H1 (cell line): ENCODE measurements around the gene TMEM117. TPM values are rescaled to one million over a fixed set of nuclear protein-coding genes. Genes with fewer than 3 reads are reported as not detected.

ENCODE experiments used
- CTCF ChIA-PET: fragments of 300-600 bp; sonication (Branson Sonifier 250); formaldehyde crosslinking; loops from one replicate; lab custom pipeline; 2021; ENCODE audit not compliant: partially characterized antibody; lab: Charles Lee
- POLR2A ChIA-PET: fragments of 300-600 bp; sonication (Branson Sonifier 250); formaldehyde crosslinking; loops from one replicate; lab custom pipeline; 2021; ENCODE audit warnings: inconsistent platforms; ENCODE audit not compliant: partially characterized antibody; lab: Charles Lee
- DNase-seq, 2 experiments: peaks; one replicate each; pipeline versions ENCODE4 v3.0.0 to v3.0.0-alpha.2; 2010 to 2022; ENCODE audit warnings: low spot score in 2 of 2, low read depth in 1 of 2, mixed read lengths in 1 of 2
- FAIRE-seq: peaks from 2 replicates; lab custom pipeline; 2011; peaks lifted over from hg19 to GRCh38; lab: Jason Lieb, UNC
- H2AFZ ChIP-seq: 2 replicates; pipeline ENCODE4 v1.8.1; 2012; ENCODE audit warnings: low read length, inconsistent platforms
- H2AK5ac ChIP-seq: 2 replicates; pipeline ENCODE4 v1.6.1; 2013; ENCODE audit warnings: low read depth, low read length
- H2BK120ac ChIP-seq: replicated peaks from 2 replicates; pipeline ENCODE3; 2013; ENCODE audit warnings: low read depth, low read length, inconsistent platforms
- H2BK12ac ChIP-seq: 2 replicates; pipeline ENCODE4 v1.6.1; 2013; ENCODE audit warnings: low read depth, low read length
- H2BK15ac ChIP-seq: 2 replicates; pipeline ENCODE4 v1.6.1; 2013; ENCODE audit warnings: low read length
- H2BK20ac ChIP-seq: 2 replicates; pipeline ENCODE4 v1.6.1; 2013; ENCODE audit warnings: low read length
- H2BK5ac ChIP-seq: 2 replicates; pipeline ENCODE4 v1.6.1; 2013; ENCODE audit warnings: low read depth, low read length
- H3K14ac ChIP-seq: 2 replicates; pipeline ENCODE4 v1.6.1; 2013; ENCODE audit warnings: inconsistent platforms; ENCODE audit not compliant: insufficient read length
- H3K18ac ChIP-seq: 2 replicates; pipeline ENCODE4 v1.6.1; 2013; ENCODE audit warnings: low read length; ENCODE audit errors: extremely low read depth
- H3K23ac ChIP-seq: 2 replicates; pipeline ENCODE4 v1.6.1; 2013; ENCODE audit warnings: inconsistent platforms; ENCODE audit not compliant: insufficient read length
- H3K23me2 ChIP-seq: 2 replicates; pipeline ENCODE4 v1.6.1; 2013; ENCODE audit warnings: low read depth, low read length
- H3K27ac ChIP-seq: 2 replicates; pipeline ENCODE4 v1.6.1; 2011; ENCODE audit warnings: low read depth, low read length, inconsistent platforms
- H3K27me3 ChIP-seq, 4 experiments: replicated peaks in 1 of 4; 1 replicate in 1 of 4; 2 replicates in 3 of 4; pipeline versions ENCODE4 v1.6.1 to v1.8.1; 2011 to 2013; ENCODE audit warnings: low read length in 3 of 4, mild to moderate bottlenecking in 3 of 4, inconsistent platforms in 2 of 4, mixed read lengths in 2 of 4, moderate library complexity in 1 of 4; ENCODE audit not compliant: control insufficient read depth in 3 of 4, insufficient read depth in 3 of 4; ENCODE audit errors: extremely low read depth in 1 of 4
- H3K36me3 ChIP-seq, 4 experiments: 2 replicates each; pipeline versions ENCODE4 v1.6.1 to v1.8.1; 2011 to 2013; ENCODE audit warnings: mild to moderate bottlenecking in 4 of 4, low read length in 3 of 4, moderate library complexity in 2 of 4, control low read depth in 1 of 4, inconsistent platforms in 1 of 4; ENCODE audit not compliant: insufficient read depth in 4 of 4, control insufficient read depth in 2 of 4
- H3K4ac ChIP-seq: replicated peaks from 2 replicates; pipeline ENCODE3; 2013; ENCODE audit warnings: low read length, low read depth, mixed read lengths, inconsistent platforms; ENCODE audit not compliant: insufficient read length
- H3K4me1 ChIP-seq, 4 experiments: replicated peaks in 1 of 4; 1 replicate in 1 of 4; 2 replicates in 3 of 4; pipeline versions ENCODE4 v1.6.1 to v1.8.1; 2011 to 2013; ENCODE audit warnings: low read length in 3 of 4, inconsistent platforms in 2 of 4, mixed read lengths in 1 of 4; ENCODE audit not compliant: insufficient read depth in 4 of 4, control insufficient read depth in 3 of 4
- H3K4me2 ChIP-seq, 2 experiments: 2 replicates each; pipeline versions ENCODE4 v1.6.1 to v1.8.1; 2011 to 2013; ENCODE audit warnings: low read depth in 2 of 2, low read length in 2 of 2, control low read depth in 1 of 2, inconsistent platforms in 1 of 2, mild to moderate bottlenecking in 1 of 2; ENCODE audit not compliant: insufficient read depth in 1 of 2
- H3K4me3 ChIP-seq, 4 experiments: fragments of 200-600, 300-600 bp in 1 of 4; sonication (generic), shearing (Covaris generic), sonication (Bioruptor Twin) in 1 of 4; 2 replicates each; pipeline versions ENCODE4 v1.5.1 to v1.8.1; 2011 to 2016; ENCODE audit warnings: low read length in 4 of 4, low read depth in 3 of 4, control low read depth in 2 of 4, inconsistent platforms in 2 of 4, mild to moderate bottlenecking in 2 of 4, mixed read lengths in 1 of 4, moderate library complexity in 1 of 4; ENCODE audit not compliant: insufficient read depth in 2 of 4; ENCODE audit errors: extremely low read depth in 1 of 4
- H3K56ac ChIP-seq: replicated peaks from 2 replicates; pipeline ENCODE3; 2013; ENCODE audit warnings: low read depth, mild to moderate bottlenecking, mixed read lengths, low read length, inconsistent platforms; ENCODE audit not compliant: insufficient read length
- H3K79me1 ChIP-seq: 2 replicates; pipeline ENCODE4 v1.6.1; 2013; ENCODE audit warnings: low read depth, low read length, control low read depth
- H3K79me2 ChIP-seq, 2 experiments: 2 replicates each; pipeline versions ENCODE4 v1.6.1 to v1.8.1; 2012 to 2013; ENCODE audit warnings: low read length in 2 of 2, mild to moderate bottlenecking in 2 of 2, inconsistent platforms in 1 of 2; ENCODE audit not compliant: insufficient read depth in 2 of 2, control insufficient read depth in 1 of 2
- H3K9ac ChIP-seq, 4 experiments: replicated peaks in 1 of 4; 1 replicate in 1 of 4; 2 replicates in 3 of 4; pipeline versions ENCODE4 v1.6.1 to v1.8.1; 2011 to 2013; ENCODE audit warnings: low read depth in 3 of 4, low read length in 3 of 4, control low read depth in 2 of 4, mild to moderate bottlenecking in 2 of 4, moderate library complexity in 2 of 4, inconsistent platforms in 1 of 4; ENCODE audit errors: extremely low read depth in 1 of 4
- H3K9me3 ChIP-seq, 2 experiments: 2 replicates each; pipeline versions ENCODE4 v1.6.1 to v1.8.1; 2012 to 2013; ENCODE audit warnings: mild to moderate bottlenecking in 2 of 2, moderate library complexity in 2 of 2, control low read depth in 1 of 2, inconsistent platforms in 1 of 2, low read depth in 1 of 2, low read length in 1 of 2, mixed read lengths in 1 of 2; ENCODE audit not compliant: insufficient read depth in 2 of 2
- H4K20me1 ChIP-seq, 2 experiments: replicated peaks in 1 of 2; 2 replicates each; pipeline versions ENCODE3 to v1.8.1; 2011 to 2013; ENCODE audit warnings: inconsistent platforms in 2 of 2, low read length in 2 of 2, mild to moderate bottlenecking in 1 of 2; ENCODE audit not compliant: insufficient read depth in 2 of 2, control insufficient read depth in 1 of 2
- H4K5ac ChIP-seq: 2 replicates; pipeline ENCODE4 v1.6.1; 2013; ENCODE audit warnings: low read length, low read depth, mixed read lengths, inconsistent platforms; ENCODE audit not compliant: insufficient read length
- H4K8ac ChIP-seq: 2 replicates; pipeline ENCODE4 v1.8.0; 2013; ENCODE audit warnings: mild to moderate bottlenecking, moderate library complexity, low read length, inconsistent platforms; ENCODE audit not compliant: insufficient read depth; ENCODE audit errors: extremely low read depth
- H4K91ac ChIP-seq: replicated peaks from 2 replicates; pipeline ENCODE3; 2013; ENCODE audit warnings: low read length, mixed read lengths, inconsistent platforms; ENCODE audit not compliant: insufficient read length
- CHD2 ChIP-seq: IDR thresholded peaks from 2 replicates; pipeline ENCODE4 v1.6.1; 2012; ENCODE audit warnings: low read length, improper control_type of control experiment
- CREB1 ChIP-seq: IDR thresholded peaks from 2 replicates; pipeline ENCODE4 v1.6.1; 2012; ENCODE audit warnings: inconsistent platforms
- FOSL1 ChIP-seq: IDR thresholded peaks from 2 replicates; pipeline ENCODE4 v1.6.1; 2011; ENCODE audit warnings: mild to moderate bottlenecking, low read depth, low read length, moderate library complexity; ENCODE audit not compliant: insufficient read depth
- HDAC2 ChIP-seq, 2 experiments: fragments of 300-600 bp in 1 of 2; sonication (generic) in 1 of 2; IDR thresholded peaks; 2 replicates each; pipeline ENCODE4 v1.6.1; 2011 to 2012; ENCODE audit warnings: low read depth in 2 of 2, low read length in 2 of 2, mild to moderate bottlenecking in 2 of 2, moderate library complexity in 2 of 2, borderline replicate concordance in 1 of 2, inconsistent platforms in 1 of 2
- JUN ChIP-seq: IDR thresholded peaks from 2 replicates; pipeline ENCODE4 v1.6.1; 2011; ENCODE audit warnings: low read depth, mild to moderate bottlenecking, improper control_type of control experiment, low read length
- MAFK ChIP-seq: IDR thresholded peaks from 2 replicates; pipeline ENCODE4 v1.6.1; 2012; ENCODE audit warnings: low read depth, mild to moderate bottlenecking, improper control_type of control experiment, low read length
- NANOG ChIP-seq: IDR thresholded peaks from 2 replicates; pipeline ENCODE4 v1.6.1; 2011; ENCODE audit warnings: low read length, low read depth, mild to moderate bottlenecking, inconsistent platforms; ENCODE audit not compliant: insufficient read depth, poor library complexity, severe bottlenecking
- PHF8 ChIP-seq: fragments of 200-600 bp; sonication (generic); conservative IDR thresholded peaks from 2 replicates; pipeline ENCODE4 v1.7.1; 2012; ENCODE audit warnings: low read depth, mild to moderate bottlenecking, inconsistent platforms, low read length, moderate library complexity
- RNF2 ChIP-seq: fragments of 200-900, 300-1000 bp; sonication (generic); IDR thresholded peaks from 2 replicates; pipeline ENCODE4 v1.7.1; 2016; ENCODE audit warnings: borderline replicate concordance, low read depth, mild to moderate bottlenecking, antibody characterized with exemption, low read length; ENCODE audit not compliant: poor library complexity, severe bottlenecking; ENCODE audit errors: missing control alignments
- SAP30 ChIP-seq: fragments of 300-600 bp; sonication (generic); IDR thresholded peaks from 2 replicates; pipeline ENCODE4 v1.7.1; 2012; ENCODE audit warnings: low read length, moderate library complexity, mild to moderate bottlenecking, inconsistent platforms; ENCODE audit not compliant: insufficient read depth, insufficient replicate concordance
- SIRT6 ChIP-seq: IDR thresholded peaks from one replicate; pipeline ENCODE4 v1.7.1; 2012; ENCODE audit warnings: low read length, inconsistent platforms
- SP2 ChIP-seq: IDR thresholded peaks from 2 replicates; pipeline ENCODE4 v1.6.1; 2012; ENCODE audit warnings: mild to moderate bottlenecking, low read length, inconsistent platforms
- SUZ12 ChIP-seq: fragments of 200-600 bp; sonication (generic); IDR thresholded peaks from 2 replicates; pipeline ENCODE4 v1.6.1; 2012; ENCODE audit warnings: mild to moderate bottlenecking, inconsistent platforms, low read length, moderate library complexity, mixed read lengths
- TEAD4 ChIP-seq: IDR thresholded peaks from 2 replicates; pipeline ENCODE4 v1.6.1; 2012; ENCODE audit warnings: low read depth, low read length, inconsistent platforms, mixed read lengths
- YY1 ChIP-seq: IDR thresholded peaks from 2 replicates; pipeline ENCODE4 v1.6.1; 2011; ENCODE audit warnings: low read depth, mild to moderate bottlenecking, low read length
- WGBS, 2 experiments: shearing (Covaris generic) in 1 of 2; methylation state at CpG; one replicate each; pipeline versions ENCODE4 v1.1.6 to v1.1.7; 2013 to 2015; ENCODE audit warnings: low lambda C conversion rate in 2 of 2, mixed read lengths in 2 of 2, inconsistent platforms in 1 of 2, low coverage in 1 of 2, missing lambda C conversion rate in 1 of 2; ENCODE audit not compliant: insufficient replicate concordance in 2 of 2, insufficient coverage in 1 of 2, insufficient read length in 1 of 2; ENCODE audit errors: extremely low coverage in 1 of 2, missing lambda C conversion rate in 1 of 2; 5-methylcytosine and 5-hydroxymethylcytosine counted together
- polyA plus RNA-seq, 7 experiments: library from polyadenylated mRNA; depleted of rRNA in 3 of 7; stranded (reverse) in 5 of 7; unstranded in 2 of 7; fragments of >200 nt in 5 of 7; fragments of 200-250 nt in 2 of 7; gene quantifications; 1 replicate in 5 of 7; 2 replicates in 1 of 7; 4 replicates in 1 of 7; pipeline versions ENCODE4 v1.2.1 to v1.2.3, GENCODE V29; 2011 to 2013; ENCODE audit warnings: missing spikeins in 2 of 7, mixed read lengths in 2 of 7
- total RNA-seq: library from RNA; stranded (reverse); fragmentation: NEBNext Ultra II Directional; extraction: Animal tissue kit (Norgen Biotek cat#: 25700); gene quantifications from 2 replicates; pipeline ENCODE4 v1.2.1, GENCODE V29; 2021

Gene TMEM117
- total and polyA plus RNA-seq, 2 of the 8 experiments (the other 6 are each of a cell fraction or from before 2014, with no cell fraction given) = 0.80 to 1.4 TPM

DNA sequence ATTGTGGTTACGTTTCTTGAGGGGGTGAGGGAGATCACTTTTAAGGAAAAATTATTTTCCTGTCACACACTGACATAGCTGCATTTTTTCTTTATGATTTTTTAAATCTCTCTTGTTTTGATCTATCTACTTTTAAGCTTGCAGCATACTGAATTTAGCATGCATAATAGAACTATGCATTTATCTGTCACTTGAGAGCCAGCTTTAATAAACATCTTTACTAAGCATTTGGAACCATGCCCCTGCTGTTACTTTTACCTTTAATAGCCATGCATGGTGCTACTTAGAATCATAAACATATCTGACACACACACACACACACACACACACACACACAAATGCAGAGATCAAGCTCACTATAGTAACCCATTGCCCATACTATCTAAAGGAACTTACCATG, 554.0 kb downstream of the TMEM117 start:
- no peak overlapping the region for H2BK5ac ChIP-seq
- TF ChIP-seq JUN (no peak), RNF2 (no peak), CHD2 (no peak), YY1 (no peak), HDAC2 (IDR thresholded peaks at IDR 0.05; ENCODE audit: borderline replicate concordance in 1 of 2, low read depth in 2 of 2, low read length in 2 of 2) (no peak), SIRT6 (no peak), SP2 (no peak), SAP30 (no peak), SUZ12 (no peak), MAFK (no peak), NANOG (no peak), PHF8 (no peak), TEAD4 (no peak), CREB1 (no peak), FOSL1 (no peak)

More for the DNA sequence above, 554.0 kb downstream of the TMEM117 start:
- no peak for FAIRE-seq
- Histone ChIP-seq H3K4me1 (no peaks in the 10 kb centered on the region), H3K79me2 (no peaks in the 10 kb centered on the region), H4K20me1 (no peaks in the 10 kb centered on the region), H3K23me2 (no peaks in the 10 kb centered on the region), H4K5ac (no peak overlapping the region), H2BK15ac (no peak overlapping the region), H2AK5ac (no peak overlapping the region), H3K23ac (no peak overlapping the region), H2BK20ac (no peak overlapping the region), H4K8ac (no peak overlapping the region), H3K4me3 (no peak overlapping the region), H3K79me1 (no peaks in the 10 kb centered on the region), H2AFZ (no peak overlapping the region), H2BK12ac (no peak overlapping the region), H3K4me2 (no peak overlapping the region), H3K9me3 (no peaks in the 10 kb centered on the region), H3K18ac (no peak overlapping the region), H3K14ac (no peak overlapping the region), H3K27ac (no peak overlapping the region), H2BK120ac (no peak overlapping the region), H4K91ac (no peak overlapping the region), H3K27me3 (no peaks in the 10 kb centered on the region), H3K9ac (no peak overlapping the region), H3K36me3 (no peaks in the 10 kb centered on the region), H3K4ac (no peak overlapping the region), H3K56ac (no peak overlapping the region)
- POLR2A ChIA-PET = interaction anchor here (1.0 kb wide), 1 partner anchor 11 kb away, joined by 3 read pairs; no protein-coding TSS in a partner anchor
- CTCF ChIA-PET = interaction anchor here (0.8 to 2.2 kb wide), 3 partner anchors 10 to 15 kb away, joined by 3 to 10 read pairs (median 4); no protein-coding TSS in a partner anchor
- DNase-seq = no peak
- 94% methylated on average over 1 of the region's 1 CpG; no CpG with 5 or more reads in 1 of the 2 experiments for WGBS, 2 experiments
